IMR-90 (cell line): ENCODE measurements around the gene MACROD1. TPM values are rescaled to one million over a fixed set of nuclear protein-coding genes. Genes with fewer than 3 reads are reported as not detected.
A peak's percentile ranks its signal among the peaks of the same experiment; 100 is the strongest.

Experiments
- ATAC-seq: fragments of 200-7000 bp; cut with Tn5 transposase; 2 replicates; pipeline ENCODE4 v1.9.1; 2020; ENCODE audit warnings: low read depth, mild to moderate bottlenecking, moderate library complexity
- BruUV-seq: library from RNA; stranded (reverse); fragments of 400-500 nt; replicated peaks from 2 replicates; lab custom pipeline; 2021; lab: Mats Ljungman, UMichigan
- CTCF ChIA-PET: fragments of 300-600 bp; formaldehyde crosslinking; extraction: SDS; loops from one replicate; lab custom pipeline; 2021; ENCODE audit warnings: antibody characterized with exemption; lab: Yijun Ruan, JAX
- POLR2A ChIA-PET: fragments of 300-600 bp; sonication (Branson Sonifier 250); formaldehyde crosslinking; loops from one replicate; lab custom pipeline; 2022; ENCODE audit warnings: antibody characterized with exemption; ENCODE audit not compliant: unreplicated experiment; lab: Charles Lee
- DNase-seq: peaks from one replicate; pipeline ENCODE4 v3.0.0; 2013
- H2AFZ ChIP-seq: replicated peaks from 2 replicates; pipeline ENCODE3; 2013; ENCODE audit warnings: low read length, mild to moderate bottlenecking; ENCODE audit not compliant: poor library complexity
- H2AK5ac ChIP-seq: 2 replicates; pipeline ENCODE4 v1.6.1; 2013; ENCODE audit warnings: low read depth, low read length, inconsistent platforms
- H2AK9ac ChIP-seq: replicated peaks from 2 replicates; pipeline ENCODE3; 2013; ENCODE audit warnings: mild to moderate bottlenecking, low read depth, low read length, moderate library complexity; ENCODE audit not compliant: poor library complexity
- H2BK120ac ChIP-seq: 2 replicates; pipeline ENCODE4 v1.6.1; 2013; ENCODE audit warnings: low read depth, low read length, inconsistent platforms
- H2BK15ac ChIP-seq: 3 replicates; pipeline ENCODE4 v1.6.1; 2013; ENCODE audit warnings: low read depth, low read length, inconsistent platforms
- H2BK20ac ChIP-seq: 2 replicates; pipeline ENCODE4 v1.6.1; 2013; ENCODE audit warnings: low read depth, mild to moderate bottlenecking, inconsistent platforms, low read length, moderate library complexity
- H2BK5ac ChIP-seq: 2 replicates; pipeline ENCODE4 v1.6.1; 2013; ENCODE audit warnings: mild to moderate bottlenecking, low read depth, low read length, inconsistent platforms; ENCODE audit not compliant: poor library complexity, severe bottlenecking
- H3K14ac ChIP-seq: replicated peaks from 2 replicates; pipeline ENCODE4 v1.6.1; 2013; ENCODE audit warnings: low read depth, low read length, inconsistent platforms
- H3K18ac ChIP-seq: 2 replicates; pipeline ENCODE4 v1.6.1; 2013; ENCODE audit warnings: low read depth, low read length, control low read depth
- H3K23ac ChIP-seq: 2 replicates; pipeline ENCODE4 v1.6.1; 2013; ENCODE audit warnings: low read depth, low read length, inconsistent platforms
- H3K27ac ChIP-seq: 2 replicates; pipeline ENCODE4 v1.5.1; 2013; ENCODE audit warnings: mild to moderate bottlenecking, control low read depth, low read length; ENCODE audit not compliant: insufficient read depth
- H3K27me3 ChIP-seq: 2 replicates; pipeline ENCODE4 v1.6.1; 2013; ENCODE audit warnings: low read length; ENCODE audit not compliant: control insufficient read depth, insufficient read depth
- H3K36me3 ChIP-seq: 2 replicates; pipeline ENCODE4 v1.6.1; 2013; ENCODE audit warnings: low read length, mixed read lengths; ENCODE audit not compliant: control insufficient read depth, insufficient read depth
- H3K4ac ChIP-seq: 2 replicates; pipeline ENCODE4 v1.6.1; 2013; ENCODE audit warnings: low read depth, low read length, inconsistent platforms
- H3K4me1 ChIP-seq: 2 replicates; pipeline ENCODE4 v1.6.1; 2013; ENCODE audit warnings: low read length, mixed read lengths; ENCODE audit not compliant: control insufficient read depth, insufficient read depth
- H3K4me2 ChIP-seq: 2 replicates; pipeline ENCODE4 v1.6.1; 2013; ENCODE audit warnings: low read depth, mild to moderate bottlenecking, control low read depth, low read length, moderate library complexity
- H3K4me3 ChIP-seq: 2 replicates; pipeline ENCODE4 v1.5.1; 2013; ENCODE audit warnings: low read depth, mild to moderate bottlenecking, control low read depth, low read length, moderate library complexity; ENCODE audit not compliant: insufficient read depth
- H3K56ac ChIP-seq: 2 replicates; pipeline ENCODE4 v1.6.1; 2013; ENCODE audit warnings: low read length, inconsistent platforms; ENCODE audit not compliant: insufficient read depth; ENCODE audit errors: extremely low read depth
- H3K79me1 ChIP-seq, 2 experiments: 2 replicates each; pipeline ENCODE4 v1.6.1; 2013; ENCODE audit warnings: low read length in 2 of 2, inconsistent platforms in 1 of 2, low read depth in 1 of 2
- H3K9ac ChIP-seq: 2 replicates; pipeline ENCODE4 v1.6.1; 2013; ENCODE audit warnings: low read depth, low read length, control low read depth
- H3K9me1 ChIP-seq: 2 replicates; pipeline ENCODE4 v1.6.1; 2013; ENCODE audit warnings: low read length, inconsistent platforms; ENCODE audit not compliant: insufficient read depth
- H3K9me3 ChIP-seq: 2 replicates; pipeline ENCODE4 v1.6.1; 2013; ENCODE audit warnings: low read length; ENCODE audit not compliant: control insufficient read depth, insufficient read depth
- H4K20me1 ChIP-seq: 2 replicates; pipeline ENCODE4 v1.6.1; 2013; ENCODE audit warnings: low read length, inconsistent platforms; ENCODE audit not compliant: insufficient read depth
- H4K5ac ChIP-seq: 2 replicates; pipeline ENCODE4 v1.6.1; 2013; ENCODE audit warnings: mild to moderate bottlenecking, low read depth, low read length, control low read depth
- H4K8ac ChIP-seq, 2 experiments: 2 replicates each; pipeline ENCODE4 v1.6.1; 2013; ENCODE audit warnings: low read depth in 2 of 2, low read length in 2 of 2, control low read depth in 1 of 2, inconsistent platforms in 1 of 2
- H4K91ac ChIP-seq: 2 replicates; pipeline ENCODE4 v1.6.1; 2013; ENCODE audit warnings: low read depth, low read length, inconsistent platforms; ENCODE audit not compliant: insufficient read depth
- BHLHE40 ChIP-seq: fragments of 150-350 bp; IDR thresholded peaks from 2 replicates; pipeline ENCODE4 v1.6.1; 2016; ENCODE audit warnings: mild to moderate bottlenecking, low read depth, low read length
- CEBPB ChIP-seq: IDR thresholded peaks from 2 replicates; pipeline ENCODE4 v1.6.1; 2012; ENCODE audit warnings: low read depth, low read length, improper control_type of control experiment
- CHD1 ChIP-seq: IDR thresholded peaks from 2 replicates; pipeline ENCODE4 v1.6.1; 2012; ENCODE audit warnings: low read depth, low read length, improper control_type of control experiment
- FOS ChIP-seq: fragments of 150-350 bp; IDR thresholded peaks from 2 replicates; pipeline ENCODE4 v1.6.1; 2016; ENCODE audit warnings: low read depth, low read length
- MAFK ChIP-seq: IDR thresholded peaks from 2 replicates; pipeline ENCODE4 v1.6.1; 2012; ENCODE audit warnings: low read depth, low read length, improper control_type of control experiment
- MAZ ChIP-seq: IDR thresholded peaks from 2 replicates; pipeline ENCODE4 v1.6.1; 2012; ENCODE audit warnings: low read depth, mild to moderate bottlenecking, low read length, improper control_type of control experiment, moderate library complexity, borderline replicate concordance
- MXI1 ChIP-seq: IDR thresholded peaks from 2 replicates; pipeline ENCODE4 v1.6.1; 2012; ENCODE audit warnings: low read depth, mild to moderate bottlenecking, low read length, moderate library complexity, borderline replicate concordance
- NFE2L2 ChIP-seq: fragments of 150-350 bp; IDR thresholded peaks from 2 replicates; pipeline ENCODE4 v1.6.1; 2016; ENCODE audit warnings: low read depth, mild to moderate bottlenecking, low read length
- POLR2A ChIP-seq: IDR thresholded peaks from 2 replicates; pipeline ENCODE4 v1.6.1; 2012; ENCODE audit warnings: mild to moderate bottlenecking, low read depth, low read length
- RAD21 ChIP-seq: IDR thresholded peaks from 2 replicates; pipeline ENCODE4 v1.6.1; 2012; ENCODE audit warnings: low read length, improper control_type of control experiment
- RCOR1 ChIP-seq: IDR thresholded peaks from 2 replicates; pipeline ENCODE4 v1.6.1; 2012; ENCODE audit warnings: mild to moderate bottlenecking, low read length, improper control_type of control experiment; ENCODE audit not compliant: insufficient replicate concordance
- RFX5 ChIP-seq: IDR thresholded peaks from 2 replicates; pipeline ENCODE4 v1.8.0; 2012; ENCODE audit warnings: low read depth, mild to moderate bottlenecking, low read length, moderate library complexity
- SMC3 ChIP-seq: fragments of 150-350 bp; IDR thresholded peaks from 2 replicates; pipeline ENCODE4 v1.6.1; 2016; ENCODE audit warnings: low read depth, mild to moderate bottlenecking, antibody characterized with exemption, low read length, moderate library complexity
- WGBS, 2 experiments: methylation state at CpG; one replicate each; pipeline versions ENCODE4 v1.1.5 to v1.1.7; 2013; ENCODE audit warnings: missing lambda C conversion rate in 2 of 2; ENCODE audit not compliant: insufficient read length in 1 of 2; ENCODE audit errors: extremely low coverage in 2 of 2; 5-methylcytosine and 5-hydroxymethylcytosine counted together
- dilution Hi-C: fragments of 300-500 bp; cut with HindIII; formaldehyde crosslinking; loops from one replicate; pipeline ENCODE4 v1.14.3; 2018; ENCODE audit warnings: low sequenced_read_pairs; ENCODE audit not compliant: unreplicated experiment
- in situ Hi-C: fragments of 300-500 bp; cut with MboI; formaldehyde crosslinking; loops from 3 replicates; pipeline ENCODE4 v1.14.3; 2019; ENCODE audit warnings: low sequenced_read_pairs, inconsistent platforms, mixed read lengths
- intact Hi-C: fragments of 100-400 bp; cut with micrococcal nuclease; formaldehyde crosslinking; loops from 2 replicates; pipeline ENCODE4 v1.10.0; 2022
- polyA plus RNA-seq, 3 experiments: library from polyadenylated mRNA; depleted of rRNA; stranded (reverse); fragments of >200 nt; gene quantifications; 2 replicates each; pipeline ENCODE4 v1.2.3, GENCODE V29; 2012; ENCODE audit warnings: low replicate concordance in 1 of 3
- total RNA-seq: library from RNA; depleted of rRNA; stranded (reverse); fragments of >200 nt; gene quantifications from 2 replicates; pipeline ENCODE4 v1.2.3, GENCODE V29; 2012
- TF ChIP-seq, protein P1 (sequence below): fragments of 150-350 bp; IDR thresholded peaks from 2 replicates; pipeline ENCODE4 v1.6.1; 2017; ENCODE audit warnings: mild to moderate bottlenecking, antibody characterized with exemption, low read length, low read depth
- TF ChIP-seq, protein P2 (sequence below): conservative IDR thresholded peaks from 2 replicates; pipeline ENCODE4 v1.5.1; 2012; ENCODE audit warnings: mild to moderate bottlenecking, low read depth, low read length, improper control_type of control experiment
- TF ChIP-seq, protein P3 (sequence below): fragments of 150-350 bp; IDR thresholded peaks from 2 replicates; pipeline ENCODE4 v1.6.1; 2016; ENCODE audit warnings: low read depth, mild to moderate bottlenecking, low read length, moderate library complexity, borderline replicate concordance

MACROD1 gene
- total and polyA plus RNA-seq, 2 of the 4 experiments (the other 2 are of a cell fraction) = 2.5 to 9.3 TPM

- H3K9me3 ChIP-seq = no peaks in the 10 kb centered on the region
- no peak overlapping the region for H2BK15ac ChIP-seq
- no peak overlapping the region for H3K9ac ChIP-seq
- intact Hi-C loops = loop anchor here (1.0 to 10.0 kb wide), 2 partner anchors 144 to 300 kb away; partner anchors contain the start of genes CATSPERZ and ESRRA
- H4K20me1 ChIP-seq = peaks cover 5% of the 10 kb centered on the region
- DNase-seq (no peak), ATAC-seq (no peak)
- H3K9me1 ChIP-seq = 0 out of 2 replicates have a peak, but pooled peaks cover 3% of the 10 kb centered on the region
- ChIA-PET CTCF (no interaction called here), POLR2A (no interaction called here)
- in situ Hi-C loops = no loop called here
- no peak overlapping the region for H4K5ac ChIP-seq
- no peak overlapping the region for H3K4ac ChIP-seq
- no CpG with 5 or more reads among the region's 4 CpGs for whole genome bisulfite sequencing, 2 experiments
- dilution Hi-C loops = no loop called here
- no peak overlapping the region for H3K14ac ChIP-seq
- no peaks in the 10 kb centered on the region for H3K36me3 ChIP-seq
- no peak overlapping the region for H4K91ac ChIP-seq
- H3K27ac ChIP-seq = no peak overlapping the region
- peak overlapping the region; percentile 52 for H2AK9ac ChIP-seq
- H3K4me2 ChIP-seq = no peak overlapping the region
- H3K4me1 ChIP-seq = peaks cover 11% of the 10 kb centered on the region
- no peak overlapping the region for H2BK120ac ChIP-seq
- H2AFZ ChIP-seq = no peak overlapping the region
- H3K23ac ChIP-seq = no peak overlapping the region
- H4K8ac ChIP-seq = no peak overlapping the region
- H3K27me3 ChIP-seq = no peaks in the 10 kb centered on the region
- no peak for TF ChIP-seq RCOR1
- TF ChIP-seq MAFK = no peak
- no peak for TF ChIP-seq BHLHE40
- no peak for TF ChIP-seq NFE2L2
- TF ChIP-seq, protein P1, sequence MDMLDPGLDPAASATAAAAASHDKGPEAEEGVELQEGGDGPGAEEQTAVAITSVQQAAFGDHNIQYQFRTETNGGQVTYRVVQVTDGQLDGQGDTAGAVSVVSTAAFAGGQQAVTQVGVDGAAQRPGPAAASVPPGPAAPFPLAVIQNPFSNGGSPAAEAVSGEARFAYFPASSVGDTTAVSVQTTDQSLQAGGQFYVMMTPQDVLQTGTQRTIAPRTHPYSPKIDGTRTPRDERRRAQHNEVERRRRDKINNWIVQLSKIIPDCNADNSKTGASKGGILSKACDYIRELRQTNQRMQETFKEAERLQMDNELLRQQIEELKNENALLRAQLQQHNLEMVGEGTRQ = no peak
- TF ChIP-seq FOS = no peak
- no peak for TF ChIP-seq CEBPB
- TF ChIP-seq RFX5 = no peak
- TF ChIP-seq SMC3 = no peak
- no peak for TF ChIP-seq MAZ
- no peak for TF ChIP-seq RAD21
- TF ChIP-seq, protein P2, sequence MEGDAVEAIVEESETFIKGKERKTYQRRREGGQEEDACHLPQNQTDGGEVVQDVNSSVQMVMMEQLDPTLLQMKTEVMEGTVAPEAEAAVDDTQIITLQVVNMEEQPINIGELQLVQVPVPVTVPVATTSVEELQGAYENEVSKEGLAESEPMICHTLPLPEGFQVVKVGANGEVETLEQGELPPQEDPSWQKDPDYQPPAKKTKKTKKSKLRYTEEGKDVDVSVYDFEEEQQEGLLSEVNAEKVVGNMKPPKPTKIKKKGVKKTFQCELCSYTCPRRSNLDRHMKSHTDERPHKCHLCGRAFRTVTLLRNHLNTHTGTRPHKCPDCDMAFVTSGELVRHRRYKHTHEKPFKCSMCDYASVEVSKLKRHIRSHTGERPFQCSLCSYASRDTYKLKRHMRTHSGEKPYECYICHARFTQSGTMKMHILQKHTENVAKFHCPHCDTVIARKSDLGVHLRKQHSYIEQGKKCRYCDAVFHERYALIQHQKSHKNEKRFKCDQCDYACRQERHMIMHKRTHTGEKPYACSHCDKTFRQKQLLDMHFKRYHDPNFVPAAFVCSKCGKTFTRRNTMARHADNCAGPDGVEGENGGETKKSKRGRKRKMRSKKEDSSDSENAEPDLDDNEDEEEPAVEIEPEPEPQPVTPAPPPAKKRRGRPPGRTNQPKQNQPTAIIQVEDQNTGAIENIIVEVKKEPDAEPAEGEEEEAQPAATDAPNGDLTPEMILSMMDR = no peak
- TF ChIP-seq CHD1 = no peak
- no peak for TF ChIP-seq MXI1
- no peak for TF ChIP-seq POLR2A
- TF ChIP-seq, protein P3, sequence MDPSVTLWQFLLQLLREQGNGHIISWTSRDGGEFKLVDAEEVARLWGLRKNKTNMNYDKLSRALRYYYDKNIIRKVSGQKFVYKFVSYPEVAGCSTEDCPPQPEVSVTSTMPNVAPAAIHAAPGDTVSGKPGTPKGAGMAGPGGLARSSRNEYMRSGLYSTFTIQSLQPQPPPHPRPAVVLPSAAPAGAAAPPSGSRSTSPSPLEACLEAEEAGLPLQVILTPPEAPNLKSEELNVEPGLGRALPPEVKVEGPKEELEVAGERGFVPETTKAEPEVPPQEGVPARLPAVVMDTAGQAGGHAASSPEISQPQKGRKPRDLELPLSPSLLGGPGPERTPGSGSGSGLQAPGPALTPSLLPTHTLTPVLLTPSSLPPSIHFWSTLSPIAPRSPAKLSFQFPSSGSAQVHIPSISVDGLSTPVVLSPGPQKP = no peak
- no peak overlapping the region for H2BK20ac ChIP-seq
- no peak overlapping the region for H2BK5ac ChIP-seq
- H2AK5ac ChIP-seq = no peak overlapping the region
- H3K4me3 ChIP-seq = no peak overlapping the region
- no TSS peak for BruUV-seq
- no peak overlapping the region for H3K18ac ChIP-seq
- H3K79me1 ChIP-seq = peaks cover 0 to 4% of the 10 kb centered on the region in 2 experiments; a peak in 1 of 4 replicates
- no peak overlapping the region for H3K56ac ChIP-seq
Measured at GRCh38 chr11:64004590-64004984, 161.3 kb downstream of the MACROD1 start.
